Measurements from ENCODE around the gene ISLR2.

ISLR2 gene

DNA sequence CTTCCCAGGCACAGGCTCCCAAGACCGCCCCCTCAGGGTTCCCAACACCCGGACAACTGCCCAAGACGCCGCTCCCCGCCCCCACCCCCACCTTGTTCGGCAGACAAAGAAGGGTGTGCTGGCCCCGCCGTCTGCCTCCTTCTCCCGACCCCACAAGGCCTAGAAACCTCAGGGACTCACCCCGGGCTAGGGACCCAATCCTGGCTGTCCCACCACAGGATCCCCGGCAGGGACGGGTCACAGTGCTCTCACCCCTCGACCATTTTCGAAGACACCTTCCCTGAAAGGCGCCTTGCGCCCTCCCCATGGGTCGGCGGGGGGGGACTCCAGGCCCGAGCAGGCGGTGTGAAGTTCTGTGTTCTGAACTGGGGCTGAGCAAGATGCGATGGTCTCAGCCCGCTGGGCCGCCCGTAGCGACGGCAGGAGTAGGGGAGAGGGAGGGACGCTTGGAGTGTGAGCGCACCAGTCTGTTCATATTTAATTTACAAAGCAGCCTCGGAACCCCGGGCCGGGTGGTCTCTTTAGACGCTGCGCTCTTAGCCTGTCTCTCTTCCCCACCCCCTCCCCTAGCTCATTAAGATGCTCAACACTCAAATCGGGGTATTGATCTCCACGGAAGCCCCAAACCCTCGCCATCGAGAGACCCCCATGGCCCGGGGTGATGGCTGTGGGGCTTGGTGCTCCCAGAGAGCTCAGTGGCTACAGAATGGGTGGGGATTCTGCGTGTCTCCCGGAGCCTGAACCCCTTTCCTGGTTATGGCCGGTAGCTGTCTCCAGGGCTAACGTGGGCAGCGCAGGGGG lies 1.4 kb upstream of the ISLR2 start:
- 5% methylated on average over 28 of the region's 43 CpGs for WGBS (ENCODE audit: insufficient coverage)
- POLR2A ChIA-PET: no interaction called here
- H3K27ac ChIP-seq (ENCODE audit: insufficient read depth in 1 of 2, low read depth in 1 of 2, low read length in 2 of 2, poor library complexity in 1 of 2, severe bottlenecking in 2 of 2): no peak overlapping the region
- no peaks in the 10 kb centered on the region for H3K9me3 ChIP-seq (ENCODE audit: control extremely low read depth in 1 of 5, control insufficient read depth in 4 of 5, insufficient read depth in 2 of 5, low read depth in 1 of 5, low read length in 4 of 5)
- CTCF ChIA-PET: interaction anchor here (0.6 to 4.5 kb wide), 11 partner anchors 67 to 194 kb away, joined by 3 to 27 read pairs (median 3); no protein-coding TSS in a partner anchor
- H3K27me3 ChIP-seq (replicated peaks in 2 of 5; ENCODE audit: control insufficient read depth in 4 of 5, insufficient read depth in 5 of 5, low read length in 4 of 5): peaks cover 0 to 84% (median 48%) of the 10 kb centered on the region in 5 experiments
- peak in 1 of 3 donors; percentile 14 for DNase-seq
- peak overlapping the region in 1 of 7 experiments; percentile 59 for H3K4me3 ChIP-seq (ENCODE audit: control insufficient read depth in 1 of 7, extremely low read depth in 1 of 7, insufficient read depth in 4 of 7, low read depth in 2 of 7, low read length in 6 of 7)
- H3K36me3 ChIP-seq (ENCODE audit: control insufficient read depth in 4 of 4, insufficient read depth in 4 of 4, low read length in 3 of 4): no peaks in the 10 kb centered on the region
- peaks cover 0 to 45% (median 30%) of the 10 kb centered on the region in 4 experiments for H3K4me1 ChIP-seq (ENCODE audit: control extremely low read depth in 1 of 4, control insufficient read depth in 4 of 4, insufficient read depth in 4 of 4, low read length in 3 of 4)

DNA sequence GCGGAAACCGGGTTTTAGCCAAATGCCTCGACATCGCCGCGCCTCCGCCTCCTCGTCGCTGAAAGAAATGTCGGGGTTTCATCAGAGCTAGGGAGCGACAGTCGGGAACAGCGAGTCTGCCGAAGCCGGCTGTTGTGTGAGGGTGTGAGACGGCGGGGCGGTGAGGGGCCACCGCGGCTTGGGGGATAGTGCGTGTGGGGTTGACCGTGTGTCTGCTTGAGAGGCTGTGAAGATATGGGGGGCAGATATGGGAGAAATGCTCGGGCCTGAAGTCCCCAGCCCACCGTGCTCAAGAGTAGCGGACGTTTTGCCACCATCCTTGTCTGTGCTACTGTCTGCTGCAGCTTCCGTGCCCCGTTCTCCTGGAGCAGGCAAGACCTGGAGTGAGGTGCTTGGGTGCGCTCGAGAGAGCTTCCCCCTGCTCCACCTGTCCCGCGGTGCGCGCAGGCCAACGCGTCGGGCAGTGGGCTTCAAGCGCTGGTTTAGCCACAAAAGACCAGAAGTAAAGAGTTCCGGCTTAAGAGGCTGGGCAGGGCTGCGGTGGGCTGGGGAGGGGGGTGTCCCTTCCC lies 716 bp upstream of the ISLR2 start:
- WGBS (ENCODE audit: insufficient coverage): 3% methylated on average over 35 of the region's 40 CpGs

DNA sequence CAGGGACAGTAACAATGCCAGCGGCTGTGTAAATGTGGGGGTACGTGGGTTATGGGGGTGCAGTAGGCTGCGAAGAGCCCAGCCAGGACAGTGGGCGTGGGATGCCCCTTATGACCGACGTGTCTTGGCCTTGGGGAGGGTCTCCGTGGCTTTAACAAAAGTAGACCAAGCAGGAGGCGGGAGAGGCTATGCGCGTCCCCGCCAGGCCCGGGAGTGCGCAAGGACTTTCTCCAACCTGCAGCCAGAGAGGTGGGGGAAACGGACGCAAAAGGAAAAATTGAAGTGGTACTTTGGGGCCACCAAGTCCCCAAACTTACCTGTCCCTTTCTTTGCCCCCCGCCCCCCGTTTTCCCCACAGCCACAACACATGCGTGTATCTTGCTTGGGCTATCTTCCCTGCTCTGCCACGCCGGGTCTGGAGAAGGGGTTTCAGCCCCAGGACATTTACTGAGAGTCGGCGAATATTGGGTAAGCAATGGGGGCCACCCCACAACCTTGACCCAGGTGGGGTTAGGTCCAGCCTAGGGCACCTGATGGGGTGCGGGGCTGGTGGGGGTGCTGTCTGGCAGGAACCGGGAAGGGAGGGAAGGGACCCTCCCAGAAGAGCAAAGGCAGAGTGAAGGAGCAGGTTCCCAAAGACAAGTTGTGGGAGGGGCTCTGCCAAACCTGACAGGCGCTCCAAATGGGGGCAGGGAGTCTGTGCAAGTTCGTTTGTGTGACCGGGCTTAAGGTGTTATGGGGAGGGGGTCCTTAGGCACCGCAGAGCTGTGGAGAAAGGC lies 652 bp downstream of the ISLR2 start:
- H3K4me3 ChIP-seq (ENCODE audit: control insufficient read depth in 1 of 7, extremely low read depth in 1 of 7, insufficient read depth in 4 of 7, low read depth in 2 of 7, low read length in 6 of 7): no peak overlapping the region
- ChIA-PET POLR2A (no interaction called here), CTCF (no interaction called here)
- peaks cover 0 to 96% (median 61%) of the 10 kb centered on the region in 5 experiments for H3K27me3 ChIP-seq (replicated peaks in 2 of 5; ENCODE audit: control insufficient read depth in 4 of 5, insufficient read depth in 5 of 5, low read length in 4 of 5)
- H3K36me3 ChIP-seq (ENCODE audit: control insufficient read depth in 4 of 4, insufficient read depth in 4 of 4, low read length in 3 of 4): no peaks in the 10 kb centered on the region
- H3K4me1 ChIP-seq (ENCODE audit: control extremely low read depth in 1 of 4, control insufficient read depth in 4 of 4, insufficient read depth in 4 of 4, low read length in 3 of 4): peaks cover 0 to 63% (median 42%) of the 10 kb centered on the region in 4 experiments
- no peaks in the 10 kb centered on the region for H3K9me3 ChIP-seq (ENCODE audit: control extremely low read depth in 1 of 5, control insufficient read depth in 4 of 5, insufficient read depth in 2 of 5, low read depth in 1 of 5, low read length in 4 of 5)
- DNase-seq: no peak
- 11% methylated on average over 20 of the region's 28 CpGs for WGBS (ENCODE audit: insufficient coverage)
- H3K27ac ChIP-seq (ENCODE audit: insufficient read depth in 1 of 2, low read depth in 1 of 2, low read length in 2 of 2, poor library complexity in 1 of 2, severe bottlenecking in 2 of 2): no peak overlapping the region

More for the DNA sequence above, 716 bp upstream of the ISLR2 start:
- DNase-seq: no peak
- H3K9me3 ChIP-seq (ENCODE audit: control extremely low read depth in 1 of 5, control insufficient read depth in 4 of 5, insufficient read depth in 2 of 5, low read depth in 1 of 5, low read length in 4 of 5): no peaks in the 10 kb centered on the region
- ChIA-PET POLR2A (no interaction called here), CTCF (interaction anchor here (0.6 to 2.7 kb wide), 5 partner anchors 66 to 193 kb away, joined by 3 to 11 read pairs (median 3); no protein-coding TSS in a partner anchor)
- H3K4me1 ChIP-seq (ENCODE audit: control extremely low read depth in 1 of 4, control insufficient read depth in 4 of 4, insufficient read depth in 4 of 4, low read length in 3 of 4): peaks cover 0 to 52% (median 36%) of the 10 kb centered on the region in 4 experiments
- no peak overlapping the region for H3K27ac ChIP-seq (ENCODE audit: insufficient read depth in 1 of 2, low read depth in 1 of 2, low read length in 2 of 2, poor library complexity in 1 of 2, severe bottlenecking in 2 of 2)
- H3K4me3 ChIP-seq (ENCODE audit: control insufficient read depth in 1 of 7, extremely low read depth in 1 of 7, insufficient read depth in 4 of 7, low read depth in 2 of 7, low read length in 6 of 7): peak overlapping the region in 1 of 7 experiments; percentile 4
- peaks cover 0 to 91% (median 55%) of the 10 kb centered on the region in 5 experiments for H3K27me3 ChIP-seq (replicated peaks in 2 of 5; ENCODE audit: control insufficient read depth in 4 of 5, insufficient read depth in 5 of 5, low read length in 4 of 5)
- H3K36me3 ChIP-seq (ENCODE audit: control insufficient read depth in 4 of 4, insufficient read depth in 4 of 4, low read length in 3 of 4): no peaks in the 10 kb centered on the region

DNA sequence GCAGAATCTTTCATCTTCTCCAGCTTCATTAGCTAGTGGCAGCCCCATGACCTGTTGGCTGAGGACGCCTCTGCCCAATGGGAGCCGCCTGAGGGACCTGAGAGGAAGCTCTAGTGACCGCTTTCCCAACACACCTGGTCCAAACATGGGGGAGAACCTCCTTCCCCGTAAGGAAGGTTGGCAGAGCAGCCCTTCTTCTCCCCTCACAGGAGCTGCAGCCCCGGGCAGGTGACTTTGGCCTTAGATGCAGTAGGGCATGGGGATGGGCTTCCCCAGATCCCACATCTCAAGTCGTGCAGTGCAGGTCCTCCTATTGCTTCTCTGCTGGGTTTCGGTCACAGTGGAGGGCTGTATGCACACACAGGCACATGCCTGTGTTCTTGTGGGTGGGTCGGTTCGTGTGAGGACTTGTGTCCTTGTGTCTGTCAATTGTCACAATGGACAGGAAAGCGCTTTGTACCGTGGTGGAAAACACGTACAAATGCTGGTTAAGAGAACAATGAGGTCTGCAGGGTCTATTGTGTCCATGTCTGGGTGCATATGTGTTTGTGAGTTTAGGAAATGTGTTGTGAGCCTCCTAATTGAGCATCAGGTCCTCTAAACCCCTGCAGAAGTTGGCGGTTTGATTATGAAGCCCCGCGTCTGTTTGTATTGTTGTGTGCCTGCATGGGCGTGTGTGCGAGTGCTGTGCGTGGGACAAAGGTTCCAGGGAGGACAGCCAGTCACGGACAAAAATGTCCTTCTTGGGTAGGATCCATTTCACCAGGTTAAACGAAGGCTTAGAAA lies 1.4 kb downstream of the ISLR2 start:
- Histone ChIP-seq H3K4me3 (ENCODE audit: control insufficient read depth in 1 of 7, extremely low read depth in 1 of 7, insufficient read depth in 4 of 7, low read depth in 2 of 7, low read length in 6 of 7) (no peak overlapping the region), H3K27ac (ENCODE audit: insufficient read depth in 1 of 2, low read depth in 1 of 2, low read length in 2 of 2, poor library complexity in 1 of 2, severe bottlenecking in 2 of 2) (no peak overlapping the region), H3K27me3 (replicated peaks in 2 of 5; ENCODE audit: control insufficient read depth in 4 of 5, insufficient read depth in 5 of 5, low read length in 4 of 5) (peaks cover 0 to 97% (median 61%) of the 10 kb centered on the region in 5 experiments), H3K36me3 (ENCODE audit: control insufficient read depth in 4 of 4, insufficient read depth in 4 of 4, low read length in 3 of 4) (no peaks in the 10 kb centered on the region), H3K9me3 (ENCODE audit: control extremely low read depth in 1 of 5, control insufficient read depth in 4 of 5, insufficient read depth in 2 of 5, low read depth in 1 of 5, low read length in 4 of 5) (no peaks in the 10 kb centered on the region), H3K4me1 (ENCODE audit: control extremely low read depth in 1 of 4, control insufficient read depth in 4 of 4, insufficient read depth in 4 of 4, low read length in 3 of 4) (peaks cover 0 to 68% (median 47%) of the 10 kb centered on the region in 4 experiments)
- WGBS (ENCODE audit: insufficient coverage): 8% methylated on average over 17 of the region's 20 CpGs
- CTCF ChIA-PET: interaction anchor here (1.1 kb wide), 1 partner anchor 176 kb away, joined by 4 read pairs; no protein-coding TSS in a partner anchor
- POLR2A ChIA-PET: no interaction called here
- DNase-seq: peak in 1 of 3 donors; percentile 12

- H3K27ac ChIP-seq (ENCODE audit: insufficient read depth in 1 of 2, low read depth in 1 of 2, low read length in 2 of 2, poor library complexity in 1 of 2, severe bottlenecking in 2 of 2): no peak overlapping the region
- POLR2A ChIA-PET: no interaction called here
- H3K36me3 ChIP-seq (ENCODE audit: control insufficient read depth in 4 of 4, insufficient read depth in 4 of 4, low read length in 3 of 4): no peaks in the 10 kb centered on the region
- peak overlapping the region in 1 of 7 experiments; percentile 16 for H3K4me3 ChIP-seq (ENCODE audit: control insufficient read depth in 1 of 7, extremely low read depth in 1 of 7, insufficient read depth in 4 of 7, low read depth in 2 of 7, low read length in 6 of 7)
- peaks cover 0 to 96% (median 68%) of the 10 kb centered on the region in 5 experiments for H3K27me3 ChIP-seq (replicated peaks in 2 of 5; ENCODE audit: control insufficient read depth in 4 of 5, insufficient read depth in 5 of 5, low read length in 4 of 5)
- peaks cover 0 to 67% (median 45%) of the 10 kb centered on the region in 4 experiments for H3K4me1 ChIP-seq (ENCODE audit: control extremely low read depth in 1 of 4, control insufficient read depth in 4 of 4, insufficient read depth in 4 of 4, low read length in 3 of 4)
- peak in 2 of 3 donors; percentile 56 to 58 for DNase-seq
- 6% methylated on average over 88 of the region's 90 CpGs for WGBS (ENCODE audit: insufficient coverage)
- CTCF ChIA-PET: interaction anchor here (0.7 to 1.1 kb wide), 2 partner anchors 174 to 188 kb away, joined by 3 to 4 read pairs; no protein-coding TSS in a partner anchor
- no peaks in the 10 kb centered on the region for H3K9me3 ChIP-seq (ENCODE audit: control extremely low read depth in 1 of 5, control insufficient read depth in 4 of 5, insufficient read depth in 2 of 5, low read depth in 1 of 5, low read length in 4 of 5)
Measured at GRCh38 chr15:74132681-74133651, 2.6 kb downstream of the ISLR2 start.
